PC-9 (cell line): Measurements from ENCODE around the gene NOVA1. TPM values are rescaled to one million over a fixed set of nuclear protein-coding genes. Genes with fewer than 3 reads are reported as not detected.

Experiments
- BruUV-seq: library from RNA; stranded (reverse); fragments of 400-500 nt; replicated peaks from 2 replicates; lab custom pipeline; 2021; lab: Mats Ljungman, UMichigan
- CTCF ChIA-PET: fragments of 300-600 bp; sonication (Branson Sonifier 250); formaldehyde crosslinking; loops from one replicate; lab custom pipeline; 2022; ENCODE audit warnings: antibody characterized with exemption; lab: Charles Lee
- POLR2A ChIA-PET: fragments of 300-600 bp; sonication (Branson Sonifier 250); formaldehyde crosslinking; loops from one replicate; lab custom pipeline; 2022; ENCODE audit warnings: antibody characterized with exemption; ENCODE audit not compliant: unreplicated experiment; lab: Charles Lee
- DNase-seq, 2 experiments: peaks; one replicate each; pipeline versions ENCODE4 v3.0.0 to v3.0.0-alpha.2; 2015 to 2022; ENCODE audit warnings: mixed read lengths in 1 of 2
- H2AFZ ChIP-seq: fragments of 200-600 bp; sonication (generic); 2 replicates; pipeline ENCODE4 v1.8.1; 2017; ENCODE audit warnings: antibody characterized with exemption
- H3F3A ChIP-seq: fragments of 200-600 bp; sonication (generic); 2 replicates; pipeline ENCODE4 v1.8.1; 2017; ENCODE audit warnings: antibody characterized with exemption, mild to moderate bottlenecking, low read depth; ENCODE audit not compliant: insufficient read depth
- H3K27ac ChIP-seq: fragments of 200-600 bp; sonication (generic); 2 replicates; pipeline ENCODE4 v1.6.1; 2016; ENCODE audit warnings: mixed run types
- H3K27me3 ChIP-seq: fragments of 200-600 bp; sonication (generic); 2 replicates; pipeline ENCODE4 v1.6.1; 2016; ENCODE audit warnings: low read depth, mixed run types; ENCODE audit not compliant: insufficient read depth
- H3K36me3 ChIP-seq: fragments of 200-600 bp; sonication (generic); 2 replicates; pipeline ENCODE4 v1.6.1; 2016; ENCODE audit warnings: low read depth, mixed run types
- H3K4me1 ChIP-seq: fragments of 200-600 bp; sonication (generic); replicated peaks from 2 replicates; pipeline ENCODE4 v1.6.1; 2016; ENCODE audit warnings: mixed run types; ENCODE audit not compliant: insufficient read depth
- H3K4me2 ChIP-seq: fragments of 200-600 bp; sonication (generic); 2 replicates; pipeline ENCODE4 v1.6.1; 2017; ENCODE audit warnings: mixed run types
- H3K4me3 ChIP-seq: fragments of 200-600 bp; sonication (generic); 2 replicates; pipeline ENCODE4 v1.6.1; 2016; ENCODE audit warnings: mixed run types
- H3K79me2 ChIP-seq: fragments of 200-600 bp; sonication (generic); 2 replicates; pipeline ENCODE4 v1.6.1; 2017; ENCODE audit warnings: low read depth, mixed run types
- H3K9me2 ChIP-seq: fragments of 200-600 bp; sonication (generic); 2 replicates; pipeline ENCODE4 v1.8.1; 2017; ENCODE audit warnings: mild to moderate bottlenecking; ENCODE audit not compliant: insufficient read depth
- H3K9me3 ChIP-seq: fragments of 200-600 bp; sonication (generic); 2 replicates; pipeline ENCODE4 v1.8.1; 2016; ENCODE audit warnings: low read depth; ENCODE audit not compliant: insufficient read depth
- H4K20me1 ChIP-seq: fragments of 200-600 bp; sonication (generic); 2 replicates; pipeline ENCODE4 v1.8.1; 2017; ENCODE audit not compliant: insufficient read depth
- EZH2 ChIP-seq: fragments of 200-600 bp; sonication (generic); IDR thresholded peaks from 2 replicates; pipeline ENCODE4 v1.8.0; 2017; ENCODE audit warnings: antibody characterized with exemption, low read depth
- intact Hi-C: fragments of 100-400 bp; cut with micrococcal nuclease; formaldehyde crosslinking; loops from one replicate; pipeline ENCODE4 v1.10.0; 2022; ENCODE audit not compliant: unreplicated experiment
- total RNA-seq: library from RNA; stranded (reverse); gene quantifications from 2 replicates; pipeline ENCODE4 v1.2.3, GENCODE V29; 2021
- TF ChIP-seq, protein P1 (sequence below): fragments of 200-600 bp; sonication (generic); conservative IDR thresholded peaks from 2 replicates; pipeline ENCODE4 v1.6.1; 2017; ENCODE audit warnings: mixed run types, antibody characterized with exemption, mild to moderate bottlenecking, moderate library complexity

The NOVA1 gene
- total RNA-seq, 1 experiment from 2014 or later, result 1.1 TPM

- no peaks in the 10 kb centered on the region for H3K36me3 ChIP-seq
- H3K79me2 ChIP-seq, result no peaks in the 10 kb centered on the region
- intact Hi-C loops, result no loop called here
- no peak overlapping the region for H3K4me2 ChIP-seq
- DNase-seq, result no peak
- H4K20me1 ChIP-seq, result no peaks in the 10 kb centered on the region
- POLR2A ChIA-PET, result no interaction called here
- H3K9me2 ChIP-seq, result no peaks in the 10 kb centered on the region
- H3K27me3 ChIP-seq, result no peaks in the 10 kb centered on the region
- no peak overlapping the region for H2AFZ ChIP-seq
- H3K4me1 ChIP-seq, result no peaks in the 10 kb centered on the region
- no peak overlapping the region for H3K27ac ChIP-seq
- H3F3A ChIP-seq, result no peaks in the 10 kb centered on the region
- TF ChIP-seq, protein P1, sequence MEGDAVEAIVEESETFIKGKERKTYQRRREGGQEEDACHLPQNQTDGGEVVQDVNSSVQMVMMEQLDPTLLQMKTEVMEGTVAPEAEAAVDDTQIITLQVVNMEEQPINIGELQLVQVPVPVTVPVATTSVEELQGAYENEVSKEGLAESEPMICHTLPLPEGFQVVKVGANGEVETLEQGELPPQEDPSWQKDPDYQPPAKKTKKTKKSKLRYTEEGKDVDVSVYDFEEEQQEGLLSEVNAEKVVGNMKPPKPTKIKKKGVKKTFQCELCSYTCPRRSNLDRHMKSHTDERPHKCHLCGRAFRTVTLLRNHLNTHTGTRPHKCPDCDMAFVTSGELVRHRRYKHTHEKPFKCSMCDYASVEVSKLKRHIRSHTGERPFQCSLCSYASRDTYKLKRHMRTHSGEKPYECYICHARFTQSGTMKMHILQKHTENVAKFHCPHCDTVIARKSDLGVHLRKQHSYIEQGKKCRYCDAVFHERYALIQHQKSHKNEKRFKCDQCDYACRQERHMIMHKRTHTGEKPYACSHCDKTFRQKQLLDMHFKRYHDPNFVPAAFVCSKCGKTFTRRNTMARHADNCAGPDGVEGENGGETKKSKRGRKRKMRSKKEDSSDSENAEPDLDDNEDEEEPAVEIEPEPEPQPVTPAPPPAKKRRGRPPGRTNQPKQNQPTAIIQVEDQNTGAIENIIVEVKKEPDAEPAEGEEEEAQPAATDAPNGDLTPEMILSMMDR, result no peak
- TF ChIP-seq EZH2, result no peak
- H3K4me3 ChIP-seq, result no peak overlapping the region
- CTCF ChIA-PET, result no interaction called here
- H3K9me3 ChIP-seq, result no peaks in the 10 kb centered on the region
- no TSS peak for BruUV-seq
These were observed 131.0 kb downstream of the NOVA1 start for GRCh38 chr14:26466862-26467261.

- no peaks in the 10 kb centered on the region for H3K9me3 ChIP-seq
- H3K27me3 ChIP-seq, result no peaks in the 10 kb centered on the region
- no peak overlapping the region for H2AFZ ChIP-seq
- intact Hi-C loops, result no loop called here
- H3K27ac ChIP-seq, result no peak overlapping the region
- H3K4me3 ChIP-seq, result no peak overlapping the region
- H3K4me1 ChIP-seq, result no peaks in the 10 kb centered on the region
- no peaks in the 10 kb centered on the region for H3K79me2 ChIP-seq
- H3K4me2 ChIP-seq, result no peak overlapping the region
- no peaks in the 10 kb centered on the region for H4K20me1 ChIP-seq
- no peaks in the 10 kb centered on the region for H3K9me2 ChIP-seq
- POLR2A ChIA-PET, result no interaction called here
- no peak for DNase-seq
- no peaks in the 10 kb centered on the region for H3K36me3 ChIP-seq
- H3F3A ChIP-seq, result no peaks in the 10 kb centered on the region
- TF ChIP-seq, protein P1, result no peak
- no peak for TF ChIP-seq EZH2
- no TSS peak for BruUV-seq
- CTCF ChIA-PET, result no interaction called here
These were observed 134.7 kb downstream of the NOVA1 start for GRCh38 chr14:26463136-26463535.

- BruUV-seq, result no TSS peak
- Histone ChIP-seq H3F3A (no peaks in the 10 kb centered on the region), H3K4me2 (no peak overlapping the region), H3K27me3 (no peaks in the 10 kb centered on the region), H3K9me2 (no peaks in the 10 kb centered on the region), H3K9me3 (no peaks in the 10 kb centered on the region), H4K20me1 (no peaks in the 10 kb centered on the region), H3K27ac (no peak overlapping the region), H3K79me2 (no peaks in the 10 kb centered on the region), H2AFZ (no peak overlapping the region), H3K4me3 (no peak overlapping the region), H3K4me1 (no peaks in the 10 kb centered on the region), H3K36me3 (no peaks in the 10 kb centered on the region)
- CTCF ChIA-PET, result no interaction called here
- intact Hi-C loops, result no loop called here
- POLR2A ChIA-PET, result no interaction called here
- TF ChIP-seq, protein P1, result no peak
- TF ChIP-seq EZH2, result no peak
- DNase-seq, result no peak
These were observed 143.7 kb downstream of the NOVA1 start for GRCh38 chr14:26454105-26454504.
